BE2C (cell line): ENCODE results near the gene ME3.

Source experiments
- DNase-seq: peaks from one replicate; pipeline ENCODE4 v3.0.0-alpha.2; 2020
- H3K27me3 ChIP-seq: fragments of 250-450 bp; sonication (Bioruptor Pico); 2 replicates; pipeline ENCODE4 v1.5.1; 2020; ENCODE audit warnings: mild to moderate bottlenecking
- H3K36me3 ChIP-seq: fragments of 250-450 bp; sonication (Bioruptor Pico); 2 replicates; pipeline ENCODE4 v1.5.1; 2020; ENCODE audit warnings: mild to moderate bottlenecking
- H3K4me1 ChIP-seq: fragments of 250-450 bp; sonication (Bioruptor Pico); 2 replicates; pipeline ENCODE4 v1.5.1; 2020
- H3K4me3 ChIP-seq: 2 replicates; pipeline ENCODE4 v1.5.1; 2011; ENCODE audit warnings: low read depth, low read length
- H3K9me3 ChIP-seq: fragments of 250-450 bp; sonication (Bioruptor Pico); 2 replicates; pipeline ENCODE4 v1.5.1; 2020
- TF ChIP-seq, protein P1 (sequence below): IDR thresholded peaks from 2 replicates; pipeline ENCODE4 v1.5.1; 2012; ENCODE audit warnings: mild to moderate bottlenecking, low read depth, low read length

ME3 gene

DNA sequence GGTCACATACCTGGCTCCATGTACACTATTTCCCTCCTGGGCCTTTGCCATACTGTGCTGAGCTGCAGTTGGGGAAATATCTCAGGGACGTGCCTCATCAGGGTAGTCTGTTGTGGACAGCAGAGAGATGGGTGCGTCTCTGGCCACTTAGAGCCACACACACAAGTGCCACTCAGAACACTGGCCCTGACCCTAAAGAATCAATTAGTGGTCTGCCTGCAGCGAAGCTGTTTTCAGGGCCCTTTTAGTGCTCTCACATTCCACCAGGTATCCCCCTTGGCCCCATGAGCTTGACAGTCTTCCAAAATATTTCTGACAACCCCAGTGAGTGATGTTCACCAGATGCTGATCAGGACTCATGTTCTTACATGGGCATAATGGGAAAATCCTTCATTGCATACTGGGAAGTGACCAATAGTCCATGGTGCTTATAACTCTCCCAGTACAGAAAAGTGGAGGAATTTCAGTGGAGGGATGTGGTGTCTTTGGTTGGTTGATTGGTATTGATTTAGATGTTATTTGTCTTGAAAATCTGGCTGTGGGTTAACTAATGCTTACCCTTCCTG is 66.1 kb downstream of the ME3 start:
- H3K9me3 ChIP-seq = no peaks in the 10 kb centered on the region
- TF ChIP-seq, protein P1, sequence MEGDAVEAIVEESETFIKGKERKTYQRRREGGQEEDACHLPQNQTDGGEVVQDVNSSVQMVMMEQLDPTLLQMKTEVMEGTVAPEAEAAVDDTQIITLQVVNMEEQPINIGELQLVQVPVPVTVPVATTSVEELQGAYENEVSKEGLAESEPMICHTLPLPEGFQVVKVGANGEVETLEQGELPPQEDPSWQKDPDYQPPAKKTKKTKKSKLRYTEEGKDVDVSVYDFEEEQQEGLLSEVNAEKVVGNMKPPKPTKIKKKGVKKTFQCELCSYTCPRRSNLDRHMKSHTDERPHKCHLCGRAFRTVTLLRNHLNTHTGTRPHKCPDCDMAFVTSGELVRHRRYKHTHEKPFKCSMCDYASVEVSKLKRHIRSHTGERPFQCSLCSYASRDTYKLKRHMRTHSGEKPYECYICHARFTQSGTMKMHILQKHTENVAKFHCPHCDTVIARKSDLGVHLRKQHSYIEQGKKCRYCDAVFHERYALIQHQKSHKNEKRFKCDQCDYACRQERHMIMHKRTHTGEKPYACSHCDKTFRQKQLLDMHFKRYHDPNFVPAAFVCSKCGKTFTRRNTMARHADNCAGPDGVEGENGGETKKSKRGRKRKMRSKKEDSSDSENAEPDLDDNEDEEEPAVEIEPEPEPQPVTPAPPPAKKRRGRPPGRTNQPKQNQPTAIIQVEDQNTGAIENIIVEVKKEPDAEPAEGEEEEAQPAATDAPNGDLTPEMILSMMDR = no peak
- no peaks in the 10 kb centered on the region for H3K4me1 ChIP-seq
- no peak for DNase-seq
- no peak overlapping the region for H3K4me3 ChIP-seq
- H3K27me3 ChIP-seq = no peaks in the 10 kb centered on the region
- no peaks in the 10 kb centered on the region for H3K36me3 ChIP-seq

DNA sequence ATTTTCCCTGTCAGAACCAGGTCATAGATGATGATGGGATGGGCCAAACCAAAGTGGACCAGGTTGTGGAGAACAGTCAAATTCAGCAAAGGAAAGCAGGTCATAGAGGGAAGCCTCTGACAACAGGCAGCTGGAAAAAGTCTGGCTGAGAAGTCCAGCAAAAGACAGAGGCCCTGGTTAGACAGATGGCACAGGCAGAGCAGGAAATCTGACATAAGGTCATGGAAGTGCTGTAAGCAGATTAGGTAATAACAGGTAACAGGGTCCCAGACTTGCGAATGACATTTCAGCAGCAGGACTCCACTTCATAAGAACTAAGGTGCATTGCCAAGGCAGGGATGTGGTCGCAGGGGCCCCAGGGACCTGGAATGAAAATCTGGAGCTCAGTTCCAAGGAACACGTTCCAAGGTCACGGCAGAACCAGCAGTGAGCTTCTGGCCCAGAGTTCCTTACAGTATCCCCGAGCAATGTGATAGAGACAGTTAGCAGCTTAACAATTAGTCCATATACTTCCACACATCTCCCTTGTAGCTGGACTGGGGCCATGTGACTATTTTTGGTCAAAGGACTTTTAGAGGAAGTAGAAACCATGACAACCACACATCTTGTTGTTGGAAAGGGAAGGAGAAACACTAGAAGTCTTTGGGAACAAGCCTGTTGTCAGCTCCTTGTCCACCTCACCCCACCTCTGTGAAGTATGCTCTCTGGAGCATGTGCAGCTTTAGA is 75.4 kb downstream of the ME3 start:
- peaks cover 11% of the 10 kb centered on the region for H3K4me1 ChIP-seq
- no peaks in the 10 kb centered on the region for H3K36me3 ChIP-seq
- H3K27me3 ChIP-seq = no peaks in the 10 kb centered on the region
- TF ChIP-seq, protein P1 = no peak
- no peak overlapping the region for H3K4me3 ChIP-seq
- H3K9me3 ChIP-seq = no peaks in the 10 kb centered on the region
- DNase-seq = no peak

DNA sequence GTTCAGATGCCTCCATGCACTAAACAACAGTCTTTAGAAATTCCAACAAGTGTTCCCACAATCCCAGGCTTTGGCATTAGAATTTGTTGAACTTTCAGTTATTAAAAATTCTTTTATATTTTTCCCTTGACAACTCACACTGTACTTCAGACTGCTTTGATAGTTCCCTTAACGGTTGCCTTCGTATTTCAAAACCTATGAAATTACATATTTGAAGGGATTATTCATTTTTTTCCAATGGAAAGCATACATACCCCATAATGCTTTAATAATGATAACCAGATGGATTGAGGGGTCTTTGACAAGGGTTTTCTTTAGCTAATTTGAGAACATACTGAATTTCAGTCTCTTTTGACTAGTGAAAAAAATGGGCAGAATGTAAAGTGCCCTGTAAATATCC is 76.5 kb downstream of the ME3 start:
- Histone ChIP-seq H3K27me3 (no peaks in the 10 kb centered on the region), H3K4me3 (no peak overlapping the region), H3K36me3 (no peaks in the 10 kb centered on the region), H3K9me3 (no peaks in the 10 kb centered on the region), H3K4me1 (peaks cover 12% of the 10 kb centered on the region)
- TF ChIP-seq, protein P1 = no peak
- no peak for DNase-seq

DNA sequence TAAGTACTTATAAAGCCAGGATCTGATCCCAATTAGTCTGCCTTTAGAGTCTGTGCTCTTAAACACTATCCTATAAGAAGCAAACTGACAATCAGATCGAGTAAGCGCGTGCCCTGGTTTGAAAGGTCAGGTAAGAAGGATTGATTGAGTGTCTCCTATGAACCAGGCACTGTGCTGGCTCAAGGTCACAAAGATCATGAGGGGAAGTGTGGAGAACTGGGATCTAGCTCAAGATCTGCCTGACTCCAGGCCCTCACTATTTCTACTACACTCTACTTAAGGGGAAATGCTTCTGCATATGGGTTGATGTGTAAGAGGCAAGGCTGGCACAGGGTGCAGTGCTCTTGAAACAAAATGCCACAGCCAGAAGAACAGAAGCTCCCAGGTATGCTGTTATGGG is 77.0 kb downstream of the ME3 start:
- H3K27me3 ChIP-seq = no peaks in the 10 kb centered on the region
- H3K4me3 ChIP-seq = no peak overlapping the region
- no peak for DNase-seq
- H3K9me3 ChIP-seq = no peaks in the 10 kb centered on the region
- peaks cover 12% of the 10 kb centered on the region for H3K4me1 ChIP-seq
- TF ChIP-seq, protein P1 = no peak
- no peaks in the 10 kb centered on the region for H3K36me3 ChIP-seq

DNA sequence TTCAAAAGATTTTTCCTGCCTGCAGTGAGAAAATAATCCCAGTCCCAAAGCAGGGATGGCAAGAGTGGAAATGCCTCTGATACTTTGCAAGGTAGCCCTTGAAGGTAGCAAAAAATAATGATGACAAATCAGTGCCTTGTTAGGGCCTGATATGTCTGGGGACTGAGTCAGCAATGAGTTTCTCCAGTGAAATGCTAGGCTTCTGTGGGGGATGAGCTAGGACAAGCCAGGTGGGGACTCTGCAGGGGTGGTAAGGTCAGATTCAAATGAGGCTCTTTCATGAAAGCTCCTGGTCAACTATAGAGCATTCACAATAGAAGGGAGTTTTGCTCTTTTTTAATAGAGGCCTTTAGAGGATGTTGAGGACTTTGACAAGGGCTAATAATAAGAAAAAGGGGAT is 77.7 kb downstream of the ME3 start:
- Histone ChIP-seq H3K4me3 (no peak overlapping the region), H3K4me1 (peaks cover 12% of the 10 kb centered on the region), H3K27me3 (no peaks in the 10 kb centered on the region), H3K9me3 (no peaks in the 10 kb centered on the region), H3K36me3 (no peaks in the 10 kb centered on the region)
- TF ChIP-seq, protein P1 = no peak
- no peak for DNase-seq

DNA sequence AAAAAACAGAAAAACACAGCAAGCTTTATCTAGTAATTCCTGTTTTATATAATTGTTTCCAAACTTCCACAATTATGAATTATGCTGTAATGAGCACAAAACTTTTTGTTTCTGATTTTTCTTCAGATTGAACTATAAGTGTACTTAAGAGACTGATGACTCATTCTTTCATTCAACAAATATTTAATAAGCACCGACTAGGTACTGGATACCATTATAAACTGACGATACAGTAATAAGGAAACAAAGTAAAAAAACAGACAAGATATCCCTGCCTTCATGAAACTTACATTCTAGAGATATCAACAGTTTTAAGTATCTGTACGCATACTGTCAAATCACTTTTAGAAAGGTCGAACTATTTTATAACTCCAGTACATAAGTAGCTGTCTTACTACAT is 78.6 kb downstream of the ME3 start:
- Histone ChIP-seq H3K4me3 (no peak overlapping the region), H3K4me1 (peaks cover 12% of the 10 kb centered on the region), H3K36me3 (no peaks in the 10 kb centered on the region), H3K9me3 (no peaks in the 10 kb centered on the region), H3K27me3 (no peaks in the 10 kb centered on the region)
- TF ChIP-seq, protein P1 = no peak
- no peak for DNase-seq
